ENCODE measurements around the gene HPGD. TPM values are rescaled to one million over a fixed set of nuclear protein-coding genes. Genes with fewer than 3 reads are reported as not detected.

HPGD gene
- total and polyA plus RNA-seq, 12 donors: 0.36 to 2.5 (median 1.2) TPM

- Histone ChIP-seq H3K4me1 (no peaks in the 10 kb centered on the region), H3K4me3 (no peak overlapping the region), H3K9me3 (no peaks in the 10 kb centered on the region), H3K36me3 (no peaks in the 10 kb centered on the region), H3K27ac (no peak overlapping the region), H3K27me3 (peaks cover 0 to 9% (median 0%) of the 10 kb centered on the region in 7 donors)
- ATAC-seq: no peak
- intact Hi-C loops (cut with DNase I): no loop called here
- no peak for TF ChIP-seq CTCF (IDR thresholded peaks at IDR 0.05)
- no peak for DNase-seq
Observed at GRCh38 chr4:174531486-174531885, 9.2 kb upstream of the HPGD start.

GRCh38 chr4:174528226-174528625 is 5.9 kb upstream of the HPGD start:
- intact Hi-C loops (cut with DNase I): loop anchor here in 1 of 10 donors (10.0 kb wide), 1 partner anchor 77 kb away; no protein-coding TSS in a partner anchor

GRCh38 chr4:174526731-174527130 is 4.4 kb upstream of the HPGD start:
- 82 to 87% methylated on average over 7 of the region's 7 CpGs for WGBS, 2 donors
- Histone ChIP-seq H3K36me3 (no peaks in the 10 kb centered on the region), H3K9me3 (no peaks in the 10 kb centered on the region), H3K4me3 (no peak overlapping the region), H3K27ac (no peak overlapping the region), H3K27me3 (peaks cover 0 to 44% (median 18%) of the 10 kb centered on the region in 7 donors), H3K4me1 (peaks cover 0 to 20% (median 5%) of the 10 kb centered on the region in 9 donors)
- intact Hi-C loops (cut with DNase I): loop anchor here in 1 of 10 donors (10.0 kb wide), 1 partner anchor 78 kb away; no protein-coding TSS in a partner anchor
- no peak for TF ChIP-seq CTCF (IDR thresholded peaks at IDR 0.05)
- DNase-seq (no peak), ATAC-seq (no peak)

More at GRCh38 chr4:174528226-174528625, 5.9 kb upstream of the HPGD start:
- no peak for DNase-seq
- Histone ChIP-seq H3K4me1 (peaks cover 0 to 7% (median 0%) of the 10 kb centered on the region in 9 donors), H3K4me3 (no peak overlapping the region), H3K9me3 (no peaks in the 10 kb centered on the region), H3K27ac (no peak overlapping the region), H3K36me3 (no peaks in the 10 kb centered on the region), H3K27me3 (peaks cover 0 to 29% (median 5%) of the 10 kb centered on the region in 7 donors)
- 86 to 87% methylated on average over 1 of the region's 1 CpG for WGBS, 2 donors
- no peak for ATAC-seq
- TF ChIP-seq CTCF (IDR thresholded peaks at IDR 0.05): no peak

- WGBS, 2 donors: 60 to 67% methylated on average over 4 of the region's 4 CpGs
- no peak overlapping the region for H3K4me3 ChIP-seq
- no peak for DNase-seq
Observed at GRCh38 chr4:174524242-174524641, 2.0 kb upstream of the HPGD start.

More at GRCh38 chr4:174524242-174524641, 2.0 kb upstream of the HPGD start:
- no peak overlapping the region for H3K27ac ChIP-seq
- intact Hi-C loops (cut with DNase I): loop anchor here in 2 of 10 donors (5.0 to 10.0 kb wide), 2 partner anchors 81 to 88 kb away; no protein-coding TSS in a partner anchor
- no peak for TF ChIP-seq CTCF (IDR thresholded peaks at IDR 0.05)
- peaks cover 0 to 35% (median 5%) of the 10 kb centered on the region in 9 donors for H3K4me1 ChIP-seq
- H3K27me3 ChIP-seq: peaks cover 0 to 51% (median 20%) of the 10 kb centered on the region in 7 donors
- no peaks in the 10 kb centered on the region for H3K36me3 ChIP-seq
- H3K9me3 ChIP-seq: no peaks in the 10 kb centered on the region
- no peak for ATAC-seq
